HepG2 (cell line): ENCODE results near the gene ASB5. TPM values are rescaled to one million over a fixed set of nuclear protein-coding genes. Genes with fewer than 3 reads are reported as not detected.

Experiments used
- ATAC-seq: fragments of 200-7000 bp; cut with Tn5 transposase; 3 replicates; pipeline ENCODE4 v1.9.1; 2020; ENCODE audit warnings: mild to moderate bottlenecking, moderate library complexity
- BruUV-seq: library from RNA; stranded (reverse); fragments of 400-500 nt; replicated peaks from 2 replicates; lab custom pipeline; 2021; lab: Mats Ljungman, UMichigan
- CTCF ChIA-PET: fragments of 300-600 bp; formaldehyde crosslinking; extraction: SDS; loops from one replicate; lab custom pipeline; 2021; ENCODE audit warnings: low total read pairs, inconsistent platforms, low intra/inter-chr PET ratio; lab: Yijun Ruan, JAX
- POLR2A ChIA-PET: fragments of 350-600 bp; sonication (Branson Sonifier 250); formaldehyde crosslinking; loops from one replicate; lab custom pipeline; 2020; ENCODE audit warnings: antibody characterized with exemption, inconsistent platforms; lab: Yijun Ruan, JAX
- DNase-seq: peaks from one replicate; pipeline ENCODE4 v3.0.0-alpha.2; 2015; ENCODE audit warnings: low spot score
- FAIRE-seq: peaks from 3 replicates; lab custom pipeline; 2011; peaks lifted over from hg19 to GRCh38; lab: Jason Lieb, UNC
- H2AFZ ChIP-seq: one replicate; pipeline ENCODE4 v1.6.1; 2011; ENCODE audit warnings: low read length, inconsistent platforms
- H3K27ac ChIP-seq: fragments of 300-600 bp; 3 replicates; pipeline ENCODE4 v1.8.0; 2011; ENCODE audit warnings: mixed run types, mild to moderate bottlenecking, mixed read lengths, low read length, inconsistent platforms; ENCODE audit not compliant: insufficient read depth; ENCODE audit errors: extremely low read length
- H3K27me3 ChIP-seq, 2 experiments: fragments of 200-600 bp in 1 of 2; 2 replicates in 1 of 2; 3 replicates in 1 of 2; pipeline versions ENCODE4 v1.6.0 to v1.8.0; 2011; ENCODE audit warnings: low read length in 2 of 2, mild to moderate bottlenecking in 2 of 2, moderate library complexity in 2 of 2, inconsistent platforms in 1 of 2; ENCODE audit not compliant: insufficient read depth in 2 of 2, control insufficient read depth in 1 of 2
- H3K36me3 ChIP-seq, 2 experiments: fragments of 200-600 bp in 1 of 2; replicated peaks in 1 of 2; 2 replicates in 1 of 2; 3 replicates in 1 of 2; pipeline versions ENCODE4 v1.5.1 to v1.8.0; 2011; ENCODE audit warnings: low read length in 2 of 2, inconsistent platforms in 1 of 2; ENCODE audit not compliant: insufficient read depth in 2 of 2, control insufficient read depth in 1 of 2
- H3K4me1 ChIP-seq: 2 replicates; pipeline ENCODE4 v1.5.1; 2012; ENCODE audit warnings: low read length, inconsistent platforms; ENCODE audit not compliant: insufficient read depth
- H3K4me2 ChIP-seq: 2 replicates; pipeline ENCODE4 v1.6.0; 2011; ENCODE audit warnings: low read depth, low read length, inconsistent platforms
- H3K4me3 ChIP-seq, 3 experiments: fragments of 200-600 bp in 1 of 3; sonication (generic), shearing (Covaris generic) in 1 of 3; replicated peaks in 1 of 3; 2 replicates each; pipeline ENCODE4 v1.5.1; 2011 to 2016; ENCODE audit warnings: low read length in 3 of 3, inconsistent platforms in 2 of 3, low read depth in 2 of 3, mild to moderate bottlenecking in 2 of 3, control low read depth in 1 of 3, mixed read lengths in 1 of 3; ENCODE audit not compliant: insufficient read depth in 1 of 3
- H3K79me2 ChIP-seq: one replicate; pipeline ENCODE4 v1.6.1; 2011; ENCODE audit warnings: low read length, inconsistent platforms; ENCODE audit not compliant: insufficient read depth
- H3K9ac ChIP-seq: 2 replicates; pipeline ENCODE4 v1.6.0; 2011; ENCODE audit warnings: mild to moderate bottlenecking, low read depth, low read length, inconsistent platforms; ENCODE audit not compliant: insufficient read depth
- H3K9me3 ChIP-seq: 2 replicates; pipeline ENCODE4 v1.5.1; 2012; ENCODE audit warnings: mild to moderate bottlenecking, low read length
- H4K20me1 ChIP-seq: 2 replicates; pipeline ENCODE4 v1.6.0; 2011; ENCODE audit warnings: inconsistent platforms, mild to moderate bottlenecking, low read length, moderate library complexity; ENCODE audit not compliant: insufficient read depth
- ATF7-NPFF ChIP-seq: sonication (generic); formaldehyde crosslinking; IDR thresholded peaks from 2 replicates; pipeline ENCODE4 v1.8.1; 2023; ENCODE audit warnings: mild to moderate bottlenecking, low read depth, missing genetic modification reagents, moderate library complexity
- BRCA1 ChIP-seq: sonication (generic); formaldehyde crosslinking; IDR thresholded peaks from 2 replicates; pipeline ENCODE4 v1.4.0; 2020; ENCODE audit warnings: missing genetic modification reagents
- PCBP1 ChIP-seq: fragments of 200-400 bp; formaldehyde crosslinking; IDR thresholded peaks from 2 replicates; pipeline ENCODE4 v1.6.1; 2017; ENCODE audit warnings: mild to moderate bottlenecking, low read depth, low read length, borderline replicate concordance
- RARG ChIP-seq: sonication (generic); formaldehyde crosslinking; IDR thresholded peaks from 2 replicates; pipeline ENCODE4 v1.4.0; 2020; ENCODE audit warnings: low read depth, mild to moderate bottlenecking, missing genetic modification reagents
- RBM39 ChIP-seq: fragments of 200-400 bp; formaldehyde crosslinking; IDR thresholded peaks from one replicate; pipeline ENCODE4 v1.6.1; 2018; ENCODE audit warnings: antibody characterized with exemption, mild to moderate bottlenecking, low read depth, low read length; ENCODE audit not compliant: poor library complexity, severe bottlenecking
- SMAD1 ChIP-seq: sonication (generic); formaldehyde crosslinking; IDR thresholded peaks from 2 replicates; pipeline ENCODE4 v1.4.0; 2020; ENCODE audit warnings: missing genetic modification reagents, low read depth, mild to moderate bottlenecking, borderline replicate concordance
- UBTF ChIP-seq: sonication (generic); formaldehyde crosslinking; IDR thresholded peaks from 2 replicates; pipeline ENCODE4 v1.4.0; 2020; ENCODE audit warnings: mild to moderate bottlenecking, missing genetic modification reagents
- ZNF230 ChIP-seq: sonication (generic); formaldehyde crosslinking; IDR thresholded peaks from 2 replicates; pipeline ENCODE4 v1.4.0; 2020; ENCODE audit warnings: mild to moderate bottlenecking, missing genetic modification reagents
- ZNF557 ChIP-seq: sonication (generic); formaldehyde crosslinking; IDR thresholded peaks from 2 replicates; pipeline ENCODE4 v1.4.0; 2020; ENCODE audit warnings: missing genetic modification reagents
- ZNF607 ChIP-seq: sonication (generic); formaldehyde crosslinking; IDR thresholded peaks from 2 replicates; pipeline ENCODE4 v1.5.1; 2020; ENCODE audit warnings: missing genetic modification reagents, mild to moderate bottlenecking, borderline replicate concordance
- ZNF83 ChIP-seq: sonication (generic); formaldehyde crosslinking; IDR thresholded peaks from 2 replicates; pipeline ENCODE4 v1.4.0; 2020; ENCODE audit warnings: missing genetic modification reagents, mild to moderate bottlenecking, borderline replicate concordance
- in situ Hi-C: cut with HindIII; loops from 2 replicates; pipeline ENCODE4 v1.10.0; 2017; ENCODE audit warnings: low pct_unique_long_range_greater_than_20kb; ENCODE audit not compliant: extremely low pct_ligation_motif_present
- intact Hi-C: fragments of 100-400 bp; cut with micrococcal nuclease; formaldehyde crosslinking; loops from one replicate; pipeline ENCODE4 v1.10.0; 2022; ENCODE audit not compliant: unreplicated experiment
- polyA plus RNA-seq, 8 experiments: library from polyadenylated mRNA; depleted of rRNA in 3 of 8; stranded (reverse) in 7 of 8; unstranded in 1 of 8; fragments of >200 nt; fragmentation: Illumina TruSeq in 4 of 8; extraction: Trizol in 4 of 8; gene quantifications; 2 replicates each; pipeline versions ENCODE4 v1.2.1 to v1.2.3, GENCODE V29; 2011 to 2016; ENCODE audit warnings: low read depth in 4 of 8, missing spikeins in 1 of 8, mixed read lengths in 1 of 8; ENCODE audit not compliant: insufficient read depth in 1 of 8
- total RNA-seq, 5 experiments: library from RNA; depleted of rRNA; stranded (reverse); fragments of >200 nt; fragmentation: Illumina TruSeq; extraction: Trizol; gene quantifications; 2 replicates each; pipeline ENCODE4 v1.2.3, GENCODE V29; 2016; ENCODE audit warnings: low read depth in 1 of 5
- TF ChIP-seq, protein P1 (sequence below): sonication (generic); formaldehyde crosslinking; IDR thresholded peaks from 2 replicates; pipeline ENCODE4 v1.5.1; 2020; ENCODE audit warnings: mild to moderate bottlenecking, missing genetic modification reagents, borderline replicate concordance

The ASB5 gene
- total and polyA plus RNA-seq, 2 of the 13 experiments (the other 11 are each of a cell fraction or from before 2014, with no cell fraction given), result not detected

- intact Hi-C loops, result no loop called here
- CTCF ChIA-PET, result no interaction called here
- no peak for TF ChIP-seq ZNF83 (CRISPR knock-in tag)
- TF ChIP-seq RARG (CRISPR knock-in tag), result no peak
- no peak for TF ChIP-seq RBM39
- TF ChIP-seq UBTF (CRISPR knock-in tag), result no peak
- TF ChIP-seq, protein P1, sequence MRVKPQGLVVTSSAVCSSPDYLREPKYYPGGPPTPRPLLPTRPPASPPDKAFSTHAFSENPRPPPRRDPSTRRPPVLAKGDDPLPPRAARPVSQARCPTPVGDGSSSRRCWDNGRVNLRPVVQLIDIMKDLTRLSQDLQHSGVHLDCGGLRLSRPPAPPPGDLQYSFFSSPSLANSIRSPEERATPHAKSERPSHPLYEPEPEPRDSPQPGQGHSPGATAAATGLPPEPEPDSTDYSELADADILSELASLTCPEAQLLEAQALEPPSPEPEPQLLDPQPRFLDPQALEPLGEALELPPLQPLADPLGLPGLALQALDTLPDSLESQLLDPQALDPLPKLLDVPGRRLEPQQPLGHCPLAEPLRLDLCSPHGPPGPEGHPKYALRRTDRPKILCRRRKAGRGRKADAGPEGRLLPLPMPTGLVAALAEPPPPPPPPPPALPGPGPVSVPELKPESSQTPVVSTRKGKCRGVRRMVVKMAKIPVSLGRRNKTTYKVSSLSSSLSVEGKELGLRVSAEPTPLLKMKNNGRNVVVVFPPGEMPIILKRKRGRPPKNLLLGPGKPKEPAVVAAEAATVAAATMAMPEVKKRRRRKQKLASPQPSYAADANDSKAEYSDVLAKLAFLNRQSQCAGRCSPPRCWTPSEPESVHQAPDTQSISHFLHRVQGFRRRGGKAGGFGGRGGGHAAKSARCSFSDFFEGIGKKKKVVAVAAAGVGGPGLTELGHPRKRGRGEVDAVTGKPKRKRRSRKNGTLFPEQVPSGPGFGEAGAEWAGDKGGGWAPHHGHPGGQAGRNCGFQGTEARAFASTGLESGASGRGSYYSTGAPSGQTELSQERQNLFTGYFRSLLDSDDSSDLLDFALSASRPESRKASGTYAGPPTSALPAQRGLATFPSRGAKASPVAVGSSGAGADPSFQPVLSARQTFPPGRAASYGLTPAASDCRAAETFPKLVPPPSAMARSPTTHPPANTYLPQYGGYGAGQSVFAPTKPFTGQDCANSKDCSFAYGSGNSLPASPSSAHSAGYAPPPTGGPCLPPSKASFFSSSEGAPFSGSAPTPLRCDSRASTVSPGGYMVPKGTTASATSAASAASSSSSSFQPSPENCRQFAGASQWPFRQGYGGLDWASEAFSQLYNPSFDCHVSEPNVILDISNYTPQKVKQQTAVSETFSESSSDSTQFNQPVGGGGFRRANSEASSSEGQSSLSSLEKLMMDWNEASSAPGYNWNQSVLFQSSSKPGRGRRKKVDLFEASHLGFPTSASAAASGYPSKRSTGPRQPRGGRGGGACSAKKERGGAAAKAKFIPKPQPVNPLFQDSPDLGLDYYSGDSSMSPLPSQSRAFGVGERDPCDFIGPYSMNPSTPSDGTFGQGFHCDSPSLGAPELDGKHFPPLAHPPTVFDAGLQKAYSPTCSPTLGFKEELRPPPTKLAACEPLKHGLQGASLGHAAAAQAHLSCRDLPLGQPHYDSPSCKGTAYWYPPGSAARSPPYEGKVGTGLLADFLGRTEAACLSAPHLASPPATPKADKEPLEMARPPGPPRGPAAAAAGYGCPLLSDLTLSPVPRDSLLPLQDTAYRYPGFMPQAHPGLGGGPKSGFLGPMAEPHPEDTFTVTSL (CRISPR knock-in tag), result no peak
- TF ChIP-seq ATF7-NPFF, result no peak
- no peak for TF ChIP-seq PCBP1
- TF ChIP-seq BRCA1, result no peak
- no peak for TF ChIP-seq ZNF557 (CRISPR knock-in tag)
- TF ChIP-seq ZNF607 (CRISPR knock-in tag), result no peak
- TF ChIP-seq ZNF230, result no peak
- no peak for TF ChIP-seq SMAD1 (CRISPR knock-in tag)
- TF ChIP-seq, all 625 proteins: peak for 0
- Histone ChIP-seq H2AFZ (no peak overlapping the region), H4K20me1 (no peaks in the 10 kb centered on the region), H3K4me3 (no peak overlapping the region), H3K9me3 (no peaks in the 10 kb centered on the region), H3K4me2 (no peak overlapping the region), H3K27me3 (no peaks in the 10 kb centered on the region; a peak in 1 of 5 replicates), H3K79me2 (no peaks in the 10 kb centered on the region), H3K36me3 (no peaks in the 10 kb centered on the region), H3K9ac (no peak overlapping the region), H3K27ac (no peak overlapping the region), H3K4me1 (no peaks in the 10 kb centered on the region)
- DNase-seq (no peak), FAIRE-seq (no peak), ATAC-seq (no peak)
- BruUV-seq, result no TSS peak
- in situ Hi-C loops, result no loop called here
- POLR2A ChIA-PET, result no interaction called here
These were observed 6.8 kb downstream of the ASB5 start for GRCh38 chr4:176262243-176262642.
